H1 (cell line): ENCODE measurements around the gene JMJD1C. TPM values are rescaled to one million over a fixed set of nuclear protein-coding genes. Genes with fewer than 3 reads are reported as not detected.

Experiments used
- CTCF ChIA-PET: fragments of 300-600 bp; sonication (Branson Sonifier 250); formaldehyde crosslinking; loops from one replicate; lab custom pipeline; 2021; ENCODE audit not compliant: partially characterized antibody; lab: Charles Lee
- POLR2A ChIA-PET: fragments of 300-600 bp; sonication (Branson Sonifier 250); formaldehyde crosslinking; loops from one replicate; lab custom pipeline; 2021; ENCODE audit warnings: inconsistent platforms; ENCODE audit not compliant: partially characterized antibody; lab: Charles Lee
- DNase-seq, 2 experiments: peaks; one replicate each; pipeline versions ENCODE4 v3.0.0 to v3.0.0-alpha.2; 2010 to 2022; ENCODE audit warnings: low spot score in 2 of 2, low read depth in 1 of 2, mixed read lengths in 1 of 2
- FAIRE-seq: peaks from 2 replicates; lab custom pipeline; 2011; peaks lifted over from hg19 to GRCh38; lab: Jason Lieb, UNC
- H2AFZ ChIP-seq: 2 replicates; pipeline ENCODE4 v1.8.1; 2012; ENCODE audit warnings: low read length, inconsistent platforms
- H2AK5ac ChIP-seq: 2 replicates; pipeline ENCODE4 v1.6.1; 2013; ENCODE audit warnings: low read depth, low read length
- H2BK120ac ChIP-seq: replicated peaks from 2 replicates; pipeline ENCODE3; 2013; ENCODE audit warnings: low read depth, low read length, inconsistent platforms
- H2BK12ac ChIP-seq: 2 replicates; pipeline ENCODE4 v1.6.1; 2013; ENCODE audit warnings: low read depth, low read length
- H2BK15ac ChIP-seq: 2 replicates; pipeline ENCODE4 v1.6.1; 2013; ENCODE audit warnings: low read length
- H2BK20ac ChIP-seq: 2 replicates; pipeline ENCODE4 v1.6.1; 2013; ENCODE audit warnings: low read length
- H2BK5ac ChIP-seq: 2 replicates; pipeline ENCODE4 v1.6.1; 2013; ENCODE audit warnings: low read depth, low read length
- H3K14ac ChIP-seq: 2 replicates; pipeline ENCODE4 v1.6.1; 2013; ENCODE audit warnings: inconsistent platforms; ENCODE audit not compliant: insufficient read length
- H3K18ac ChIP-seq: 2 replicates; pipeline ENCODE4 v1.6.1; 2013; ENCODE audit warnings: low read length; ENCODE audit errors: extremely low read depth
- H3K23ac ChIP-seq: 2 replicates; pipeline ENCODE4 v1.6.1; 2013; ENCODE audit warnings: inconsistent platforms; ENCODE audit not compliant: insufficient read length
- H3K23me2 ChIP-seq: 2 replicates; pipeline ENCODE4 v1.6.1; 2013; ENCODE audit warnings: low read depth, low read length
- H3K27ac ChIP-seq: 2 replicates; pipeline ENCODE4 v1.6.1; 2011; ENCODE audit warnings: low read depth, low read length, inconsistent platforms
- H3K27me3 ChIP-seq, 4 experiments: replicated peaks in 1 of 4; 1 replicate in 1 of 4; 2 replicates in 3 of 4; pipeline versions ENCODE4 v1.6.1 to v1.8.1; 2011 to 2013; ENCODE audit warnings: low read length in 3 of 4, mild to moderate bottlenecking in 3 of 4, inconsistent platforms in 2 of 4, mixed read lengths in 2 of 4, moderate library complexity in 1 of 4; ENCODE audit not compliant: control insufficient read depth in 3 of 4, insufficient read depth in 3 of 4; ENCODE audit errors: extremely low read depth in 1 of 4
- H3K36me3 ChIP-seq, 4 experiments: 2 replicates each; pipeline versions ENCODE4 v1.6.1 to v1.8.1; 2011 to 2013; ENCODE audit warnings: mild to moderate bottlenecking in 4 of 4, low read length in 3 of 4, moderate library complexity in 2 of 4, control low read depth in 1 of 4, inconsistent platforms in 1 of 4; ENCODE audit not compliant: insufficient read depth in 4 of 4, control insufficient read depth in 2 of 4
- H3K4ac ChIP-seq: replicated peaks from 2 replicates; pipeline ENCODE3; 2013; ENCODE audit warnings: low read length, low read depth, mixed read lengths, inconsistent platforms; ENCODE audit not compliant: insufficient read length
- H3K4me1 ChIP-seq, 4 experiments: replicated peaks in 1 of 4; 1 replicate in 1 of 4; 2 replicates in 3 of 4; pipeline versions ENCODE4 v1.6.1 to v1.8.1; 2011 to 2013; ENCODE audit warnings: low read length in 3 of 4, inconsistent platforms in 2 of 4, mixed read lengths in 1 of 4; ENCODE audit not compliant: insufficient read depth in 4 of 4, control insufficient read depth in 3 of 4
- H3K4me2 ChIP-seq, 2 experiments: 2 replicates each; pipeline versions ENCODE4 v1.6.1 to v1.8.1; 2011 to 2013; ENCODE audit warnings: low read depth in 2 of 2, low read length in 2 of 2, control low read depth in 1 of 2, inconsistent platforms in 1 of 2, mild to moderate bottlenecking in 1 of 2; ENCODE audit not compliant: insufficient read depth in 1 of 2
- H3K4me3 ChIP-seq, 4 experiments: fragments of 200-600, 300-600 bp in 1 of 4; sonication (generic), shearing (Covaris generic), sonication (Bioruptor Twin) in 1 of 4; 2 replicates each; pipeline versions ENCODE4 v1.5.1 to v1.8.1; 2011 to 2016; ENCODE audit warnings: low read length in 4 of 4, low read depth in 3 of 4, control low read depth in 2 of 4, inconsistent platforms in 2 of 4, mild to moderate bottlenecking in 2 of 4, mixed read lengths in 1 of 4, moderate library complexity in 1 of 4; ENCODE audit not compliant: insufficient read depth in 2 of 4; ENCODE audit errors: extremely low read depth in 1 of 4
- H3K56ac ChIP-seq: replicated peaks from 2 replicates; pipeline ENCODE3; 2013; ENCODE audit warnings: low read depth, mild to moderate bottlenecking, mixed read lengths, low read length, inconsistent platforms; ENCODE audit not compliant: insufficient read length
- H3K79me1 ChIP-seq: 2 replicates; pipeline ENCODE4 v1.6.1; 2013; ENCODE audit warnings: low read depth, low read length, control low read depth
- H3K79me2 ChIP-seq, 2 experiments: 2 replicates each; pipeline versions ENCODE4 v1.6.1 to v1.8.1; 2012 to 2013; ENCODE audit warnings: low read length in 2 of 2, mild to moderate bottlenecking in 2 of 2, inconsistent platforms in 1 of 2; ENCODE audit not compliant: insufficient read depth in 2 of 2, control insufficient read depth in 1 of 2
- H3K9ac ChIP-seq, 4 experiments: replicated peaks in 1 of 4; 1 replicate in 1 of 4; 2 replicates in 3 of 4; pipeline versions ENCODE4 v1.6.1 to v1.8.1; 2011 to 2013; ENCODE audit warnings: low read depth in 3 of 4, low read length in 3 of 4, control low read depth in 2 of 4, mild to moderate bottlenecking in 2 of 4, moderate library complexity in 2 of 4, inconsistent platforms in 1 of 4; ENCODE audit errors: extremely low read depth in 1 of 4
- H3K9me3 ChIP-seq, 2 experiments: 2 replicates each; pipeline versions ENCODE4 v1.6.1 to v1.8.1; 2012 to 2013; ENCODE audit warnings: mild to moderate bottlenecking in 2 of 2, moderate library complexity in 2 of 2, control low read depth in 1 of 2, inconsistent platforms in 1 of 2, low read depth in 1 of 2, low read length in 1 of 2, mixed read lengths in 1 of 2; ENCODE audit not compliant: insufficient read depth in 2 of 2
- H4K20me1 ChIP-seq, 2 experiments: replicated peaks in 1 of 2; 2 replicates each; pipeline versions ENCODE3 to v1.8.1; 2011 to 2013; ENCODE audit warnings: inconsistent platforms in 2 of 2, low read length in 2 of 2, mild to moderate bottlenecking in 1 of 2; ENCODE audit not compliant: insufficient read depth in 2 of 2, control insufficient read depth in 1 of 2
- H4K5ac ChIP-seq: 2 replicates; pipeline ENCODE4 v1.6.1; 2013; ENCODE audit warnings: low read length, low read depth, mixed read lengths, inconsistent platforms; ENCODE audit not compliant: insufficient read length
- H4K8ac ChIP-seq: 2 replicates; pipeline ENCODE4 v1.8.0; 2013; ENCODE audit warnings: mild to moderate bottlenecking, moderate library complexity, low read length, inconsistent platforms; ENCODE audit not compliant: insufficient read depth; ENCODE audit errors: extremely low read depth
- H4K91ac ChIP-seq: replicated peaks from 2 replicates; pipeline ENCODE3; 2013; ENCODE audit warnings: low read length, mixed read lengths, inconsistent platforms; ENCODE audit not compliant: insufficient read length
- ASH2L ChIP-seq: fragments of 200-600, 300-600 bp; sonication (generic); IDR thresholded peaks from one replicate; pipeline ENCODE4 v1.7.1; 2017; ENCODE audit warnings: low read length
- CBX5 ChIP-seq: fragments of 300-800, 300-1000 bp; sonication (generic); IDR thresholded peaks from 2 replicates; pipeline ENCODE4 v1.7.1; 2016; ENCODE audit warnings: antibody characterized with exemption, low read length, low read depth
- CEBPB ChIP-seq: IDR thresholded peaks from 2 replicates; pipeline ENCODE4 v1.6.1; 2012; ENCODE audit warnings: low read depth, low read length
- E2F6 ChIP-seq: IDR thresholded peaks from 2 replicates; pipeline ENCODE4 v1.6.1; 2012; ENCODE audit warnings: inconsistent platforms
- KDM1A ChIP-seq: fragments of 200-600, 300-600 bp; sonication (generic); IDR thresholded peaks from 2 replicates; pipeline ENCODE4 v1.7.1; 2016; ENCODE audit warnings: mild to moderate bottlenecking, low read length, borderline replicate concordance
- MAX ChIP-seq: IDR thresholded peaks from 2 replicates; pipeline ENCODE4 v1.6.1; 2012; ENCODE audit warnings: inconsistent platforms
- POLR2A ChIP-seq, 2 experiments: IDR thresholded peaks; 1 replicate in 1 of 2; 2 replicates in 1 of 2; pipeline ENCODE4 v1.6.1; 2011; ENCODE audit warnings: low read depth in 2 of 2, low read length in 2 of 2, mild to moderate bottlenecking in 2 of 2; ENCODE audit errors: control extremely low read depth in 1 of 2
- RAD21 ChIP-seq, 2 experiments: IDR thresholded peaks in 1 of 2; conservative IDR thresholded peaks in 1 of 2; 2 replicates each; pipeline ENCODE4 v1.6.1; 2011; ENCODE audit warnings: low read depth in 2 of 2, low read length in 2 of 2, improper control_type of control experiment in 1 of 2, inconsistent platforms in 1 of 2, mild to moderate bottlenecking in 1 of 2, moderate library complexity in 1 of 2
- SIX5 ChIP-seq: IDR thresholded peaks from 2 replicates; pipeline ENCODE4 v1.6.1; 2011; ENCODE audit warnings: mild to moderate bottlenecking, low read depth, low read length
- TBP ChIP-seq: IDR thresholded peaks from 2 replicates; pipeline ENCODE4 v1.6.1; 2011; ENCODE audit warnings: low read depth, low read length, improper control_type of control experiment
- WGBS, 2 experiments: shearing (Covaris generic) in 1 of 2; methylation state at CpG; one replicate each; pipeline versions ENCODE4 v1.1.6 to v1.1.7; 2013 to 2015; ENCODE audit warnings: low lambda C conversion rate in 2 of 2, mixed read lengths in 2 of 2, inconsistent platforms in 1 of 2, low coverage in 1 of 2, missing lambda C conversion rate in 1 of 2; ENCODE audit not compliant: insufficient replicate concordance in 2 of 2, insufficient coverage in 1 of 2, insufficient read length in 1 of 2; ENCODE audit errors: extremely low coverage in 1 of 2, missing lambda C conversion rate in 1 of 2; 5-methylcytosine and 5-hydroxymethylcytosine counted together
- polyA plus RNA-seq, 7 experiments: library from polyadenylated mRNA; depleted of rRNA in 3 of 7; stranded (reverse) in 5 of 7; unstranded in 2 of 7; fragments of >200 nt in 5 of 7; fragments of 200-250 nt in 2 of 7; gene quantifications; 1 replicate in 5 of 7; 2 replicates in 1 of 7; 4 replicates in 1 of 7; pipeline versions ENCODE4 v1.2.1 to v1.2.3, GENCODE V29; 2011 to 2013; ENCODE audit warnings: missing spikeins in 2 of 7, mixed read lengths in 2 of 7
- total RNA-seq: library from RNA; stranded (reverse); fragmentation: NEBNext Ultra II Directional; extraction: Animal tissue kit (Norgen Biotek cat#: 25700); gene quantifications from 2 replicates; pipeline ENCODE4 v1.2.1, GENCODE V29; 2021

Gene JMJD1C
- total and polyA plus RNA-seq, 2 of the 8 experiments (the other 6 are each of a cell fraction or from before 2014, with no cell fraction given) = 54.5 to 210 TPM

GRCh38 chr10:63246356-63246755, 219.4 kb downstream of the JMJD1C start:
- no peak overlapping the region for H3K4ac ChIP-seq
- H4K91ac ChIP-seq = no peak overlapping the region
- H2BK15ac ChIP-seq = no peak overlapping the region
- H3K23ac ChIP-seq = no peak overlapping the region
- POLR2A ChIA-PET = interaction anchor here (1.2 to 3.5 kb wide), 2 partner anchors 16 to 18 kb away, joined by 3 to 10 read pairs; no protein-coding TSS in a partner anchor
- no peak overlapping the region for H2BK12ac ChIP-seq
- no peak overlapping the region for H3K18ac ChIP-seq
- peaks cover 18 to 25% of the 10 kb centered on the region in 2 experiments for H4K20me1 ChIP-seq
- FAIRE-seq = no peak
- H3K4me2 ChIP-seq = no peak overlapping the region
- peaks cover 0 to 15% (median 1%) of the 10 kb centered on the region in 4 experiments; a peak in 3 of 8 replicates for H3K36me3 ChIP-seq
- TF ChIP-seq MAX (no peak), KDM1A (no peak), E2F6 (no peak), CBX5 (no peak), POLR2A (IDR thresholded peaks at IDR 0.05; ENCODE audit: control extremely low read depth in 1 of 2, low read depth in 2 of 2, low read length in 2 of 2) (no peak), RAD21 (IDR thresholded peaks at IDR 0.05 in 1 of 2, conservative IDR thresholded peaks at IDR 0.05 in 1 of 2; ENCODE audit: low read depth in 2 of 2, low read length in 2 of 2) (no peak), ASH2L (no peak), SIX5 (no peak), TBP (no peak), CEBPB (no peak)
- TF ChIP-seq, all 59 proteins: peak for 0
- WGBS, 2 experiments = 95% methylated on average over 3 of the region's 3 CpGs; no CpG with 5 or more reads in 1 of the 2 experiments
- no peak overlapping the region for H3K4me3 ChIP-seq
- no peak overlapping the region for H4K8ac ChIP-seq
- no peak overlapping the region for H2BK120ac ChIP-seq
- CTCF ChIA-PET = no interaction called here
- H2BK20ac ChIP-seq = no peak overlapping the region
- no peaks in the 10 kb centered on the region; a peak in 1 of 4 replicates for H3K9me3 ChIP-seq
- H3K14ac ChIP-seq = no peak overlapping the region
- peaks cover 0 to 7% (median 4%) of the 10 kb centered on the region in 4 experiments; a peak in 5 of 7 replicates for H3K4me1 ChIP-seq
- no peak overlapping the region for H2AFZ ChIP-seq
- no peak overlapping the region for H2BK5ac ChIP-seq
- no peaks in the 10 kb centered on the region for H3K27me3 ChIP-seq
- no peak overlapping the region for H3K56ac ChIP-seq
- no peak for DNase-seq
- H4K5ac ChIP-seq = no peak overlapping the region
- no peak overlapping the region for H3K9ac ChIP-seq
- no peaks in the 10 kb centered on the region for H3K79me1 ChIP-seq
- H3K23me2 ChIP-seq = no peaks in the 10 kb centered on the region
- H3K27ac ChIP-seq = no peak overlapping the region
- peaks cover 46 to 100% of the 10 kb centered on the region in 2 experiments for H3K79me2 ChIP-seq
- H2AK5ac ChIP-seq = no peak overlapping the region
